WTC11 (cell line): ENCODE results near the gene OSBPL6. TPM values are rescaled to one million over a fixed set of nuclear protein-coding genes. Genes with fewer than 3 reads are reported as not detected.

ENCODE experiments used
- ATAC-seq: fragments of 200-7000 bp; cut with Tn5 transposase; 2 replicates; pipeline ENCODE4 v1.10.0; 2021; ENCODE audit warnings: mild to moderate bottlenecking, moderate library complexity
- CTCF ChIA-PET: fragments of 300-600 bp; sonication (Branson Sonifier 250); formaldehyde crosslinking; loops from one replicate; lab custom pipeline; 2021; ENCODE audit warnings: antibody characterized with exemption; lab: Charles Lee
- POLR2A ChIA-PET: fragments of 350-600 bp; sonication (Branson Sonifier 250); formaldehyde crosslinking; loops from one replicate; lab custom pipeline; 2021; ENCODE audit warnings: antibody characterized with exemption; lab: Charles Lee
- DNase-seq: peaks from one replicate; pipeline ENCODE4 v3.0.0; 2021; ENCODE audit warnings: low spot score
- H3K27ac Mint-ChIP-seq: 2 replicates; pipeline ENCODE4 v1.8.0; 2021; ENCODE audit warnings: mixed read lengths
- H3K27me3 Mint-ChIP-seq: 2 replicates; pipeline ENCODE4 v1.8.0; 2021; ENCODE audit warnings: low read depth, mild to moderate bottlenecking, moderate library complexity, mixed read lengths
- H3K36me3 Mint-ChIP-seq: 2 replicates; pipeline ENCODE4 v1.8.0; 2021; ENCODE audit warnings: mixed read lengths
- H3K4me1 Mint-ChIP-seq: 2 replicates; pipeline ENCODE4 v1.8.0; 2022; ENCODE audit warnings: mixed read lengths
- H3K4me3 Mint-ChIP-seq: 2 replicates; pipeline ENCODE4 v1.8.0; 2021; ENCODE audit warnings: mild to moderate bottlenecking, moderate library complexity, mixed read lengths
- H3K9me3 Mint-ChIP-seq: 2 replicates; pipeline ENCODE4 v1.8.0; 2021; ENCODE audit warnings: mixed read lengths
- E2F4 ChIP-seq: sonication (generic); formaldehyde crosslinking; IDR thresholded peaks from 2 replicates; pipeline ENCODE4 v1.8.1; 2022; ENCODE audit warnings: low read depth, mild to moderate bottlenecking, moderate library complexity, missing genetic modification reagents, borderline replicate concordance
- E2F5 ChIP-seq: sonication (generic); formaldehyde crosslinking; IDR thresholded peaks from 2 replicates; pipeline ENCODE4 v1.8.1; 2022; ENCODE audit warnings: mild to moderate bottlenecking, moderate library complexity, missing genetic modification reagents
- ELF4 ChIP-seq: sonication (generic); formaldehyde crosslinking; IDR thresholded peaks from 2 replicates; pipeline ENCODE4 v1.8.1; 2022; ENCODE audit warnings: low read depth, mild to moderate bottlenecking, moderate library complexity, missing genetic modification reagents
- ESRRA ChIP-seq: sonication (generic); formaldehyde crosslinking; IDR thresholded peaks from 2 replicates; pipeline ENCODE4 v1.8.1; 2022; ENCODE audit warnings: mild to moderate bottlenecking, missing genetic modification reagents, borderline replicate concordance
- ETV6 ChIP-seq: sonication (generic); formaldehyde crosslinking; IDR thresholded peaks from 2 replicates; pipeline ENCODE4 v1.8.1; 2022; ENCODE audit warnings: mild to moderate bottlenecking, missing genetic modification reagents
- FOXP4 ChIP-seq: sonication (generic); formaldehyde crosslinking; IDR thresholded peaks from 2 replicates; pipeline ENCODE4 v1.8.0; 2022; ENCODE audit warnings: mild to moderate bottlenecking, missing genetic modification reagents
- NR1H2 ChIP-seq: sonication (generic); formaldehyde crosslinking; IDR thresholded peaks from 2 replicates; pipeline ENCODE4 v1.9.0; 2021; ENCODE audit warnings: mild to moderate bottlenecking, moderate library complexity, missing genetic modification reagents
- RELA ChIP-seq: sonication (generic); formaldehyde crosslinking; IDR thresholded peaks from 2 replicates; pipeline ENCODE4 v1.8.1; 2022; ENCODE audit warnings: missing genetic modification reagents, mild to moderate bottlenecking, borderline replicate concordance
- SOX15 ChIP-seq: fragments of 250-450 bp; sonication (Bioruptor Pico); IDR thresholded peaks from 2 replicates; pipeline ENCODE4 v1.9.0; 2021; ENCODE audit warnings: mild to moderate bottlenecking
- TEAD1 ChIP-seq: sonication (generic); formaldehyde crosslinking; IDR thresholded peaks from 2 replicates; pipeline ENCODE4 v1.8.0; 2022; ENCODE audit warnings: mild to moderate bottlenecking, missing genetic modification reagents
- TEAD4 ChIP-seq: sonication (generic); formaldehyde crosslinking; IDR thresholded peaks from 2 replicates; pipeline ENCODE4 v1.8.0; 2022; ENCODE audit warnings: mild to moderate bottlenecking, missing genetic modification reagents
- TP53 ChIP-seq: sonication (generic); formaldehyde crosslinking; IDR thresholded peaks from 2 replicates; pipeline ENCODE4 v1.8.1; 2023; ENCODE audit warnings: mild to moderate bottlenecking, missing genetic modification reagents
- ZBTB21 ChIP-seq: sonication (generic); formaldehyde crosslinking; IDR thresholded peaks from 2 replicates; pipeline ENCODE4 v1.8.1; 2023; ENCODE audit warnings: mild to moderate bottlenecking, missing genetic modification reagents, borderline replicate concordance
- ZNF219 ChIP-seq: sonication (generic); formaldehyde crosslinking; IDR thresholded peaks from 2 replicates; pipeline ENCODE4 v1.8.0; 2023; ENCODE audit warnings: missing genetic modification reagents, mild to moderate bottlenecking, borderline replicate concordance
- ZNF317 ChIP-seq: sonication (generic); formaldehyde crosslinking; IDR thresholded peaks from 2 replicates; pipeline ENCODE4 v1.8.1; 2023; ENCODE audit warnings: low read depth, mild to moderate bottlenecking, moderate library complexity, missing genetic modification reagents, borderline replicate concordance
- ZNF396 ChIP-seq: fragments of 250-450 bp; sonication (Bioruptor Pico); IDR thresholded peaks from 2 replicates; pipeline ENCODE4 v1.8.0; 2021; ENCODE audit warnings: mild to moderate bottlenecking, moderate library complexity, borderline replicate concordance
- total RNA-seq: library from RNA; stranded (reverse); gene quantifications from 3 replicates; pipeline ENCODE4 v1.2.3, GENCODE V29; 2021
- TF ChIP-seq, protein P1 (sequence below): sonication (generic); formaldehyde crosslinking; conservative IDR thresholded peaks from 2 replicates; pipeline ENCODE4 v1.8.1; 2023; ENCODE audit warnings: mild to moderate bottlenecking, low read depth, missing genetic modification reagents, moderate library complexity
- TF ChIP-seq, protein P2 (sequence below): fragments of 250-450 bp; sonication (Bioruptor Pico); IDR thresholded peaks from 2 replicates; pipeline ENCODE4 v1.8.0; 2021; ENCODE audit warnings: mild to moderate bottlenecking
- TF ChIP-seq, protein P3 (sequence below): sonication (generic); formaldehyde crosslinking; IDR thresholded peaks from 2 replicates; pipeline ENCODE4 v1.8.0; 2023; ENCODE audit warnings: mild to moderate bottlenecking, missing genetic modification reagents
- TF ChIP-seq, protein P4 (sequence below): fragments of 250-450 bp; sonication (Bioruptor Pico); IDR thresholded peaks from 2 replicates; pipeline ENCODE4 v1.9.0; 2021; ENCODE audit warnings: mild to moderate bottlenecking, borderline replicate concordance

Gene OSBPL6
- total RNA-seq, 1 experiment from 2014 or later = 9.2 TPM

DNA sequence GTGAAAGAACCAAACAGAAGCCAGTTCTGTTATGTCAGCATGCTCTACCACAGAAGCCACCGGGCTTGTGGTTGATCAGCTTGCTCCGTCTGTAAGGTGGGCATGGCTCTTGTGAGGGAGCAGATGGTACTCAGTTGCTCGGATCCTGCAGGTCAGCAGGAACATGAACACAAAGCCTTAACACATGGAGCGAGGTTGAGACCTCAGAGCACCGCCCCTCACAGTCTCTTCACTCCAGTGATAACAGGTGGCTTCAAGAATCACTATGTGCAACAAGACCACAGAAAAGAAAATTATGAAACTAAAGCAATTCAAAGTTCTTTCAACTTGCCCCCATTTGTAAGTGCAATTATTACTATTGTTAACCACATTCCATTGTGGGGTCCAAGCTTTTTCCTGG, 72.1 kb downstream of the OSBPL6 start:
- no peak for ATAC-seq
- H3K4me1 Mint-ChIP-seq = peaks cover 21% of the 10 kb centered on the region
- no peak for DNase-seq
- CTCF ChIA-PET = interaction anchor here (0.6 kb wide), 3 partner anchors 149 to 1307 kb away, joined by 3 to 4 read pairs (median 3); no protein-coding TSS in a partner anchor
- no peaks in the 10 kb centered on the region for H3K27me3 Mint-ChIP-seq
- H3K4me3 Mint-ChIP-seq = no peak overlapping the region
- H3K27ac Mint-ChIP-seq = no peak overlapping the region
- H3K9me3 Mint-ChIP-seq = no peaks in the 10 kb centered on the region
- POLR2A ChIA-PET = interaction anchor here (0.7 kb wide), 1 partner anchor 23 kb away, joined by 3 read pairs; no protein-coding TSS in a partner anchor
- TF ChIP-seq ETV6 (CRISPR knock-in tag) (no peak), ZNF396 (CRISPR knock-in tag) (no peak), E2F5 (CRISPR knock-in tag) (no peak), RELA (CRISPR knock-in tag) (no peak), ESRRA (CRISPR knock-in tag) (no peak), ELF4 (CRISPR knock-in tag) (no peak), SOX15 (CRISPR knock-in tag) (no peak), TEAD4 (CRISPR knock-in tag) (no peak), FOXP4 (CRISPR knock-in tag) (no peak), TEAD1 (CRISPR knock-in tag) (no peak)
- TF ChIP-seq, protein P1, sequence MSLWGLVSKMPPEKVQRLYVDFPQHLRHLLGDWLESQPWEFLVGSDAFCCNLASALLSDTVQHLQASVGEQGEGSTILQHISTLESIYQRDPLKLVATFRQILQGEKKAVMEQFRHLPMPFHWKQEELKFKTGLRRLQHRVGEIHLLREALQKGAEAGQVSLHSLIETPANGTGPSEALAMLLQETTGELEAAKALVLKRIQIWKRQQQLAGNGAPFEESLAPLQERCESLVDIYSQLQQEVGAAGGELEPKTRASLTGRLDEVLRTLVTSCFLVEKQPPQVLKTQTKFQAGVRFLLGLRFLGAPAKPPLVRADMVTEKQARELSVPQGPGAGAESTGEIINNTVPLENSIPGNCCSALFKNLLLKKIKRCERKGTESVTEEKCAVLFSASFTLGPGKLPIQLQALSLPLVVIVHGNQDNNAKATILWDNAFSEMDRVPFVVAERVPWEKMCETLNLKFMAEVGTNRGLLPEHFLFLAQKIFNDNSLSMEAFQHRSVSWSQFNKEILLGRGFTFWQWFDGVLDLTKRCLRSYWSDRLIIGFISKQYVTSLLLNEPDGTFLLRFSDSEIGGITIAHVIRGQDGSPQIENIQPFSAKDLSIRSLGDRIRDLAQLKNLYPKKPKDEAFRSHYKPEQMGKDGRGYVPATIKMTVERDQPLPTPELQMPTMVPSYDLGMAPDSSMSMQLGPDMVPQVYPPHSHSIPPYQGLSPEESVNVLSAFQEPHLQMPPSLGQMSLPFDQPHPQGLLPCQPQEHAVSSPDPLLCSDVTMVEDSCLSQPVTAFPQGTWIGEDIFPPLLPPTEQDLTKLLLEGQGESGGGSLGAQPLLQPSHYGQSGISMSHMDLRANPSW = no peak
- TF ChIP-seq, protein P2, sequence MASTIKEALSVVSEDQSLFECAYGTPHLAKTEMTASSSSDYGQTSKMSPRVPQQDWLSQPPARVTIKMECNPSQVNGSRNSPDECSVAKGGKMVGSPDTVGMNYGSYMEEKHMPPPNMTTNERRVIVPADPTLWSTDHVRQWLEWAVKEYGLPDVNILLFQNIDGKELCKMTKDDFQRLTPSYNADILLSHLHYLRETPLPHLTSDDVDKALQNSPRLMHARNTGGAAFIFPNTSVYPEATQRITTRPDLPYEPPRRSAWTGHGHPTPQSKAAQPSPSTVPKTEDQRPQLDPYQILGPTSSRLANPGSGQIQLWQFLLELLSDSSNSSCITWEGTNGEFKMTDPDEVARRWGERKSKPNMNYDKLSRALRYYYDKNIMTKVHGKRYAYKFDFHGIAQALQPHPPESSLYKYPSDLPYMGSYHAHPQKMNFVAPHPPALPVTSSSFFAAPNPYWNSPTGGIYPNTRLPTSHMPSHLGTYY (CRISPR knock-in tag) = no peak
- TF ChIP-seq, protein P3, sequence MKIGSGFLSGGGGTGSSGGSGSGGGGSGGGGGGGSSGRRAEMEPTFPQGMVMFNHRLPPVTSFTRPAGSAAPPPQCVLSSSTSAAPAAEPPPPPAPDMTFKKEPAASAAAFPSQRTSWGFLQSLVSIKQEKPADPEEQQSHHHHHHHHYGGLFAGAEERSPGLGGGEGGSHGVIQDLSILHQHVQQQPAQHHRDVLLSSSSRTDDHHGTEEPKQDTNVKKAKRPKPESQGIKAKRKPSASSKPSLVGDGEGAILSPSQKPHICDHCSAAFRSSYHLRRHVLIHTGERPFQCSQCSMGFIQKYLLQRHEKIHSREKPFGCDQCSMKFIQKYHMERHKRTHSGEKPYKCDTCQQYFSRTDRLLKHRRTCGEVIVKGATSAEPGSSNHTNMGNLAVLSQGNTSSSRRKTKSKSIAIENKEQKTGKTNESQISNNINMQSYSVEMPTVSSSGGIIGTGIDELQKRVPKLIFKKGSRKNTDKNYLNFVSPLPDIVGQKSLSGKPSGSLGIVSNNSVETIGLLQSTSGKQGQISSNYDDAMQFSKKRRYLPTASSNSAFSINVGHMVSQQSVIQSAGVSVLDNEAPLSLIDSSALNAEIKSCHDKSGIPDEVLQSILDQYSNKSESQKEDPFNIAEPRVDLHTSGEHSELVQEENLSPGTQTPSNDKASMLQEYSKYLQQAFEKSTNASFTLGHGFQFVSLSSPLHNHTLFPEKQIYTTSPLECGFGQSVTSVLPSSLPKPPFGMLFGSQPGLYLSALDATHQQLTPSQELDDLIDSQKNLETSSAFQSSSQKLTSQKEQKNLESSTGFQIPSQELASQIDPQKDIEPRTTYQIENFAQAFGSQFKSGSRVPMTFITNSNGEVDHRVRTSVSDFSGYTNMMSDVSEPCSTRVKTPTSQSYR (CRISPR knock-in tag) = no peak
- no peaks in the 10 kb centered on the region for H3K36me3 Mint-ChIP-seq

DNA sequence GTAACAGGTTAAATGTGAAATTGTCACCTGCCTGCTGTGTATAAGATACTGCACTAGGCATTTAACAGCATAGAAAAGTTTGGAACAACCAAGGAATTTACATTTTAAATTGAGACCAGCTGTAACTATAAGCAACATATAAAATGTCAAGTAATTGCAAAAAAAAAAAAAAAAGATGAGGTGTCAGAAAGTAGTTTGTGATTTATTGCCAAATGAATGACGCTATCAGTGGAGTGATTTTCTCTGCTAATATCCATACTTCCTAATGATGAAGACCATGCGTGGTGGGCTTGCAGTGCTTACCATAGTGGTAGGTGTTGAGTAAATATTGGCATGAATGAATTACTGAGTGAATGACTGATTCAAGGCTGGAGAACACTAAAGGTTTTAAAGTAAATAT, 73.3 kb downstream of the OSBPL6 start:
- Mint-ChIP-seq H3K4me1 (peaks cover 30% of the 10 kb centered on the region), H3K9me3 (no peaks in the 10 kb centered on the region), H3K27ac (no peak overlapping the region), H3K36me3 (no peaks in the 10 kb centered on the region), H3K27me3 (no peaks in the 10 kb centered on the region), H3K4me3 (no peak overlapping the region)
- ChIA-PET POLR2A (no interaction called here), CTCF (no interaction called here)
- DNase-seq = no peak
- ATAC-seq = no peak
- TF ChIP-seq ZNF219 (CRISPR knock-in tag) (no peak), E2F4 (CRISPR knock-in tag) (no peak), TP53 (CRISPR knock-in tag) (no peak), NR1H2 (CRISPR knock-in tag) (no peak), ZBTB21 (CRISPR knock-in tag) (no peak), ZNF317 (CRISPR knock-in tag) (no peak)
- TF ChIP-seq, protein P4, sequence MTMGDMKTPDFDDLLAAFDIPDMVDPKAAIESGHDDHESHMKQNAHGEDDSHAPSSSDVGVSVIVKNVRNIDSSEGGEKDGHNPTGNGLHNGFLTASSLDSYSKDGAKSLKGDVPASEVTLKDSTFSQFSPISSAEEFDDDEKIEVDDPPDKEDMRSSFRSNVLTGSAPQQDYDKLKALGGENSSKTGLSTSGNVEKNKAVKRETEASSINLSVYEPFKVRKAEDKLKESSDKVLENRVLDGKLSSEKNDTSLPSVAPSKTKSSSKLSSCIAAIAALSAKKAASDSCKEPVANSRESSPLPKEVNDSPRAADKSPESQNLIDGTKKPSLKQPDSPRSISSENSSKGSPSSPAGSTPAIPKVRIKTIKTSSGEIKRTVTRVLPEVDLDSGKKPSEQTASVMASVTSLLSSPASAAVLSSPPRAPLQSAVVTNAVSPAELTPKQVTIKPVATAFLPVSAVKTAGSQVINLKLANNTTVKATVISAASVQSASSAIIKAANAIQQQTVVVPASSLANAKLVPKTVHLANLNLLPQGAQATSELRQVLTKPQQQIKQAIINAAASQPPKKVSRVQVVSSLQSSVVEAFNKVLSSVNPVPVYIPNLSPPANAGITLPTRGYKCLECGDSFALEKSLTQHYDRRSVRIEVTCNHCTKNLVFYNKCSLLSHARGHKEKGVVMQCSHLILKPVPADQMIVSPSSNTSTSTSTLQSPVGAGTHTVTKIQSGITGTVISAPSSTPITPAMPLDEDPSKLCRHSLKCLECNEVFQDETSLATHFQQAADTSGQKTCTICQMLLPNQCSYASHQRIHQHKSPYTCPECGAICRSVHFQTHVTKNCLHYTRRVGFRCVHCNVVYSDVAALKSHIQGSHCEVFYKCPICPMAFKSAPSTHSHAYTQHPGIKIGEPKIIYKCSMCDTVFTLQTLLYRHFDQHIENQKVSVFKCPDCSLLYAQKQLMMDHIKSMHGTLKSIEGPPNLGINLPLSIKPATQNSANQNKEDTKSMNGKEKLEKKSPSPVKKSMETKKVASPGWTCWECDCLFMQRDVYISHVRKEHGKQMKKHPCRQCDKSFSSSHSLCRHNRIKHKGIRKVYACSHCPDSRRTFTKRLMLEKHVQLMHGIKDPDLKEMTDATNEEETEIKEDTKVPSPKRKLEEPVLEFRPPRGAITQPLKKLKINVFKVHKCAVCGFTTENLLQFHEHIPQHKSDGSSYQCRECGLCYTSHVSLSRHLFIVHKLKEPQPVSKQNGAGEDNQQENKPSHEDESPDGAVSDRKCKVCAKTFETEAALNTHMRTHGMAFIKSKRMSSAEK = no peak
